ENCODE data around the gene KSR2.

The KSR2 gene

DNA sequence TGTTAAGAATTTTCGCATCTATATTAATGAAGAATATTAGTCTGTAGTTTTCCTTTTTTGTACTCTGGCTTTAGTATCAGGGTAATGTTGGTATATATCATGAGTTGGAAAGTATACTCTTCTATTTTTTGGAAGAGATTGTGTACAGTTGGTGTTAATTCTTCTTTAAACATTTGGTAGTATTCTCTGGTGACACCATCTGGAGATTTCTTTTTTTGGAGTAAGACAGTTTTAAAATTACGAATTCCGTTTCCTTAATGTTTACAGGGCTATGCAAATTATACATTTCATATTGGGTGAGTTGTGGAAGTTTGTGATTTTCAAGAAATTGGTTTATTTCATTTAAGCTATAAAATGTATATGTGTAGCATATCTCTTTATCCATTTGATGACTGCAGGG is 423.6 kb downstream of the KSR2 start:
- DNase-seq (ENCODE audit: insufficient read length, low spot score) (no peak), FAIRE-seq (no peak)
- TF ChIP-seq POLR2AphosphoS5 (IDR thresholded peaks at IDR 0.05; ENCODE audit: low read depth, low read length) (no peak), POU2F2 (IDR thresholded peaks at IDR 0.05; ENCODE audit: low read depth, low read length) (no peak), POLR2A (IDR thresholded peaks at IDR 0.05; ENCODE audit: low read depth, low read length) (no peak), SPI1 (IDR thresholded peaks at IDR 0.05; ENCODE audit: low read depth, low read length) (no peak), TAF1 (IDR thresholded peaks at IDR 0.05; ENCODE audit: low read depth, low read length) (no peak), PAX5 (IDR thresholded peaks at IDR 0.05; ENCODE audit: insufficient read depth, low read length, severe bottlenecking) (no peak)

DNA sequence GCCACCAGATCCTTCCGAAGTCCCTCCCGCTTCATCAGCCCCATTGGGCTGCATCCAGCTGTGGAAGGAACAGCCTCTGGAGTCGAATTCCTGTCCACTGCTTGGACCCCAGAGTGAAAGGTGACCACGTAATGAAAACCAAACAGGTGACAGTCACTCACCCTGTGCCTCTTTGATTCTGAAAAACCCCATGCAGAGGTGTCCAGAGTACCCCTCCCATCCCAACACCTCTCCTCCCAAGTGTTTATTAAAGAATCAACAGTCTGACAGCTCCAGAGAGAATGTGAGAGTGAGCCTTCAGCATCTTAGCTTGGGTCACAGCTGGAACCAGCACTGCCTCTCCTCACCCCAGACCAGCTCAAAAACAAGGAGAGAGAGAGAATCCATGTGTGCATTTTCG is 428.8 kb downstream of the KSR2 start:
- no peak for FAIRE-seq
- DNase-seq (ENCODE audit: insufficient read length, low spot score) = no peak
- TF ChIP-seq TAF1 (IDR thresholded peaks at IDR 0.05; ENCODE audit: low read depth, low read length) (no peak), POU2F2 (IDR thresholded peaks at IDR 0.05; ENCODE audit: low read depth, low read length) (no peak), POLR2A (IDR thresholded peaks at IDR 0.05; ENCODE audit: low read depth, low read length) (no peak), POLR2AphosphoS5 (IDR thresholded peaks at IDR 0.05; ENCODE audit: low read depth, low read length) (no peak), SPI1 (IDR thresholded peaks at IDR 0.05; ENCODE audit: low read depth, low read length) (no peak), PAX5 (IDR thresholded peaks at IDR 0.05; ENCODE audit: insufficient read depth, low read length, severe bottlenecking) (no peak)

DNA sequence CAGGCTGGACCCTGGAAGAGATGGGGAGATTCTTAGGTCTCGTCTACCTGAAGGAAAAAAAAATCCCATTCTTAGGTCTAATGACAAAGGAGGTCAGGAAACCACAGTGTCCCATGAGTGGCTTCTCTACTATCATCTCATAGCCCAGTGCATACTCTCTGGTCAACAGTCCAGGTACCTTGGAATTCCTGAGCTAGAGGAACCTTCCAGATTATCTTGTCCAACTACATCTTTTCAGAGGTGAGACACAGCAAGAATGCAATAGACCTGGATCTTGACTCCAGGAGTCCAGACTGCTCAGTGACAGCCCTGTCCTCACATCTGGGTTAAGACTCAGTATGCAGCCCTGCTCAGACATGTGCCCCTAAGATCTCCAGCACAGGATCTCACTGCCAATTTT is 429.9 kb downstream of the KSR2 start:
- FAIRE-seq (no peak), DNase-seq (ENCODE audit: insufficient read length, low spot score) (no peak)
- TF ChIP-seq PAX5 (IDR thresholded peaks at IDR 0.05; ENCODE audit: insufficient read depth, low read length, severe bottlenecking) (no peak), POLR2A (IDR thresholded peaks at IDR 0.05; ENCODE audit: low read depth, low read length) (no peak)

DNA sequence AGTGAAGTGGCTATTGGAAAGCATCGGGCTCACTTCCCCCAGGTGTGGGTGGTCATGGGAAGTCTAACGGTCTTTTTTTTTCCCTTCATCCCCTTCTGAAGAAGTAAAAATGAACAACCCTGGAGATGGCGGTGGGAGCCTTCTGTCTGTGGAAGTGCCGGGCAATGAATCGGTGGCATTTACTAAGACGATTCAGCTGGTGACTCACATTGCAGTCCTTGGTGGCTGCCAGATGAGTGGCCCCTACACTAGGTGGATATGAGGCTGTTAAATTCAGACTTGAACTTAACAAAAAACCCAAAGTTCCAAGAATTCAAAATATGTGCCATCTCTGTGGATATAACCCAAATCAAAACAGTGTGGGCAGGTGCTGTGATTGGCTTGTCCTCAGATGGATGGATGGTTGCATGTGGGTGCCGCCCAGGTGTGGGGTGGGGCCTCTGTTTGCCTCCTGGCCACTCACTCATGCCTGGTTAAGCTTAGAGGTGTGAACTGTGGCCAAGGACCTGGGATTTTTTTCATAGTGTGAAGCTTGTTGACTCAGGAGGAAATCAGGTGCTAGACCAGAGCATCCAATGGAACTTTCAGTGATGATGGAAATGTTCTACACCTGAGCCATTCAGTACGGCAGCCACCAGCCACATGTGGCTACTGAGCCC is 430.6 kb downstream of the KSR2 start:
- FAIRE-seq (no peak), DNase-seq (ENCODE audit: insufficient read length, low spot score) (no peak)
- TF ChIP-seq SPI1 (IDR thresholded peaks at IDR 0.05; ENCODE audit: low read depth, low read length) (no peak), POU2F2 (IDR thresholded peaks at IDR 0.05; ENCODE audit: low read depth, low read length) (no peak), POLR2AphosphoS5 (IDR thresholded peaks at IDR 0.05; ENCODE audit: low read depth, low read length) (no peak), POLR2A (IDR thresholded peaks at IDR 0.05; ENCODE audit: low read depth, low read length) (no peak), TAF1 (IDR thresholded peaks at IDR 0.05; ENCODE audit: low read depth, low read length) (no peak), PAX5 (IDR thresholded peaks at IDR 0.05; ENCODE audit: insufficient read depth, low read length, severe bottlenecking) (no peak)

DNA sequence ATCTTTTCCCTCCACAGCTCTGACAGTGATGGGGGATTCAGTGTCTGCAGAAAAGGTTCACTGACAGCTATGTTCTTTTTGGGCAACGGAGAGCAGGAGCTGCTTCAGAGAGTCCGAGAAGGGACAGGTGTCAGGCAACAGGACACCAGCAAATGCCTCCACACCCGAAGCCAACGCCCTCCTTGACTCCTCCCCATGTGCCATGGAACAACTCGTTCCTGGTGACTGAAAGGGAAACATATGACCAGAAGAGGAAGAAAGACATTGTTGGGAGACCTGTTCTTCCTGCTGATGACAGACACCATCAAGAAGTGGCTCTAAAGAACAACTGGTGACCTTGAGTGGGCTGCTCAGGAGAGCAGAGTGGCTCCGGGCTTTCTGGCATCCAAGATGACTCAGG is 435.1 kb downstream of the KSR2 start:
- no peak for FAIRE-seq

DNA sequence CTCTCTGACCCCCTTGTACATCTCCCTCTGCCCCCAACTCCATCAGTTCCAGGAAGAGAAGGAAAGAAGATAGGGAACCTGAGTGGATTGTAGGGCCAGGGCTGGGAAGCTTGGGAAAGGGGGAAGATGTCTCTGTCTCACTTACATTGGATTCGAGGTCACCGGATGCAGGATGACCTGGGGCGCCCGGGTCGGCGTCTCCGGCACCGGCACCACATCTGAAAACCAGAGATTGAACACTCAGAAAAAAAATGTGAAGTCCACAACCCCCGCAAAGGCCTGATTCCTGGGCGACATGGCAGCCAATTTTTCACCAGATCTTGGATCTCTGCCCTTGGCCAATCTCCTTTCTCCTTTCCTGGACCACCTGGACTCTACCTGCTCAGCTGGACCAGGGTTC is 438.0 kb downstream of the KSR2 start:
- FAIRE-seq (no peak), DNase-seq (ENCODE audit: insufficient read length, low spot score) (no peak)
- TF ChIP-seq POLR2A (IDR thresholded peaks at IDR 0.05; ENCODE audit: low read depth, low read length) = no peak
- TF ChIP-seq POLR2AphosphoS5 (IDR thresholded peaks at IDR 0.05; ENCODE audit: low read depth, low read length) = no peak
- TF ChIP-seq PAX5 (IDR thresholded peaks at IDR 0.05; ENCODE audit: insufficient read depth, low read length, severe bottlenecking) = no peak
- no peak for TF ChIP-seq TAF1 (IDR thresholded peaks at IDR 0.05; ENCODE audit: low read depth, low read length)
- no peak for TF ChIP-seq SPI1 (IDR thresholded peaks at IDR 0.05; ENCODE audit: low read depth, low read length)
- no peak for TF ChIP-seq POU2F2 (IDR thresholded peaks at IDR 0.05; ENCODE audit: low read depth, low read length)

More for the DNA sequence above, 435.1 kb downstream of the KSR2 start:
- TF ChIP-seq PAX5 (IDR thresholded peaks at IDR 0.05; ENCODE audit: insufficient read depth, low read length, severe bottlenecking) (no peak), SPI1 (IDR thresholded peaks at IDR 0.05; ENCODE audit: low read depth, low read length) (no peak), POLR2AphosphoS5 (IDR thresholded peaks at IDR 0.05; ENCODE audit: low read depth, low read length) (no peak), TAF1 (IDR thresholded peaks at IDR 0.05; ENCODE audit: low read depth, low read length) (no peak), POLR2A (IDR thresholded peaks at IDR 0.05; ENCODE audit: low read depth, low read length) (no peak), POU2F2 (IDR thresholded peaks at IDR 0.05; ENCODE audit: low read depth, low read length) (no peak)
- no peak for DNase-seq (ENCODE audit: insufficient read length, low spot score)

DNA sequence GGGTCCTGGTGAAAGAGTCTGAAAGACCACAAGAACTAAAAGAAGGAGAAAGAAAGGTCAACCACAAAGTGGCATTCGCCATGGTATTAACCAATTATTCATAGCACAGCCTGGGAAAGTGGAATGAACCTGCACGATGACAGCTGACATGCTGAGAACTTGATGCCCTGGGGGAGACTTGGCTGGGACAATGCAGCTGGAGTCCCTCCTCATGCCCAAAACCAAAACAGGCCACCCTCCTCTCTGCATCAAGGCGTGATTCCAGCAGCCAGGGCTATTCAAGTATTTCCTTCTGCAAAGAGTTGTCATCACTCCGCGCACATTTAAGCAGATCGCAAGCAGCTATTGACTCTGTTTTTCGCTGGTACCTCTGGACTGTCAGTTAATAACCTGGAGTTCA is 440.3 kb downstream of the KSR2 start:
- DNase-seq (ENCODE audit: insufficient read length, low spot score) (no peak), FAIRE-seq (no peak)
- no peak for TF ChIP-seq POLR2AphosphoS5 (IDR thresholded peaks at IDR 0.05; ENCODE audit: low read depth, low read length)
- TF ChIP-seq PAX5 (IDR thresholded peaks at IDR 0.05; ENCODE audit: insufficient read depth, low read length, severe bottlenecking) = no peak
- no peak for TF ChIP-seq POU2F2 (IDR thresholded peaks at IDR 0.05; ENCODE audit: low read depth, low read length)
- TF ChIP-seq POLR2A (IDR thresholded peaks at IDR 0.05; ENCODE audit: low read depth, low read length) = no peak
- no peak for TF ChIP-seq TAF1 (IDR thresholded peaks at IDR 0.05; ENCODE audit: low read depth, low read length)
- no peak for TF ChIP-seq SPI1 (IDR thresholded peaks at IDR 0.05; ENCODE audit: low read depth, low read length)

DNA sequence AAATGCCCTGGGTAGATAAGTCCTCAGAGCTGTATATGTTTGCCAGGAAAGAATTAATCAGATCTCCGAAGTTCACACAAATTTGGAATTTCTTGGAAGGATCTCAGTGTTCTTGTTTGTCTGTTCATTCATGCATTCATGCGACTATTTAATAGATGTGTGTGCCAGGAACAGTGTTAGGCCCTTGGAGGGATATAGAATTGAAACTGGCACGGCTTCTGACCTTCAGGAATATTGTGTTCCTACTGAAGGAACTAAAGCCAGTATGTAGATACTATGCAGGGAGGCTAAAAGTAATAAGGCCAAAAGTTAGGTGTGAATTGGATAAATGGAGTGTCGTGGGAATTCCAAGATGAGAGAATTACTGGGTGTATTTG is 441.3 kb downstream of the KSR2 start:
- no peak for FAIRE-seq
- DNase-seq (ENCODE audit: insufficient read length, low spot score) = no peak
- TF ChIP-seq POU2F2 (IDR thresholded peaks at IDR 0.05; ENCODE audit: low read depth, low read length) (no peak), SPI1 (IDR thresholded peaks at IDR 0.05; ENCODE audit: low read depth, low read length) (no peak), POLR2AphosphoS5 (IDR thresholded peaks at IDR 0.05; ENCODE audit: low read depth, low read length) (no peak), TAF1 (IDR thresholded peaks at IDR 0.05; ENCODE audit: low read depth, low read length) (no peak), PAX5 (IDR thresholded peaks at IDR 0.05; ENCODE audit: insufficient read depth, low read length, severe bottlenecking) (no peak), POLR2A (IDR thresholded peaks at IDR 0.05; ENCODE audit: low read depth, low read length) (no peak)

DNA sequence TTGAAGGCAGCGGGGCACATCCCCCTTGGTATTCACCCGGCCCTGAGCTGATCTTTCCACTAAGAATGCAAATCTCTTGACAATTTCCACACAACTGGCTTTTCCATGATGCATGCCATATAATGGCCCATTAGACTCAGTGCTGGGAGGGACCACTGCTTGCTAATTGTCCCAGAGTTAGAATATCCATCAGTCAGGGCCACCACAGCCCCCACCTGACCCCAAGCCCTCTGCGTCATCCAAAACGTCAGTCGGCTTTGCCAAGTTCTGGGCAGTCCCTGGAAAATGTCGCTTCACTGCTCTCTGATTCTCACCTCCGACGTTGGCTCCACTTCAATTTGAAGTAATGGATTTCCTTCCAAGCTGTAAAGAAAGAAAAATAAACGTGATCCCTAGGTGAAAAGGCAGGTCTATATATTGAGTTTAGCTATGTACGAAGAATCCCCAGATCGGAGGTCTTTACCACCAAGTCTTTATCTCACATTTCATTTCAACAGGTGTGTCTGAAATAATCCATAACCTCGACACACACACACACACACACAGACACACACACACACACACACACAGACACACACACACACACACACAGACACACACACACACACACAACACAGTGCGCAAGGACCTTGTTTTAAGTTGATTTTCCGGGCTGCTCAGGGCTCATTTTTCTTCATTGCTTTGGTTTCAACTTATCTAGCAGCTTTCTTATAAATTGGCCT is 441.9 kb downstream of the KSR2 start:
- FAIRE-seq (no peak), DNase-seq (ENCODE audit: insufficient read length, low spot score) (no peak)
- TF ChIP-seq SPI1 (IDR thresholded peaks at IDR 0.05; ENCODE audit: low read depth, low read length) = no peak
- TF ChIP-seq TAF1 (IDR thresholded peaks at IDR 0.05; ENCODE audit: low read depth, low read length) = no peak
- TF ChIP-seq PAX5 (IDR thresholded peaks at IDR 0.05; ENCODE audit: insufficient read depth, low read length, severe bottlenecking) = no peak
- no peak for TF ChIP-seq POLR2A (IDR thresholded peaks at IDR 0.05; ENCODE audit: low read depth, low read length)
- no peak for TF ChIP-seq POLR2AphosphoS5 (IDR thresholded peaks at IDR 0.05; ENCODE audit: low read depth, low read length)
- TF ChIP-seq POU2F2 (IDR thresholded peaks at IDR 0.05; ENCODE audit: low read depth, low read length) = no peak

All from GM12891 (cell line).